Retinal pigment epithelial cell (primary cell): Measurements from ENCODE around the gene NEBL.

Experiments
- DNase-seq: peaks from one replicate; pipeline ENCODE4 v3.0.0-alpha.2; 2010; ENCODE audit warnings: low read depth
- H3K4me3 ChIP-seq: 2 replicates; pipeline ENCODE4 v1.5.1; 2011; ENCODE audit warnings: mild to moderate bottlenecking, low read length, control low read depth, moderate library complexity
- TF ChIP-seq, protein P1 (sequence below): conservative IDR thresholded peaks from 2 replicates; pipeline ENCODE4 v1.5.1; 2011; ENCODE audit warnings: low read depth, low read length, control low read depth, inconsistent platforms

The NEBL gene

DNA sequence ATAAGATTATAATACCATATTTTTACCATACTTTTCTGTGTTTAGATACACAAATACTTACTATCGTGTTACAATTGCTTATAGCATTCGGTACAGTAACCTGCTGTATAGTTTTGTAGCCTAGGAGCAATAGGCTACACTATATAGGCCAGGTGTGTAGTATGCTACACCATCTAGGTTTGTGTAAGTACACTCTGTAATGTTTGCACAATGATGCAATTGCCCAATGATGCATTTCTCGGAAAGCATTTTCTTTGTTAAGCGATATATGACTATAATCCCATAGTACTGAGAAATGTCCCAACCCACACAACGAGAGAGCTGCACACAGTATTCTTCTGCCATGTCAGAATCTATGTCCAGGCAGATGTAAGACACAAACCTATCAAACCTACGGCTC, 160.0 kb downstream of the NEBL start:
- TF ChIP-seq, protein P1, sequence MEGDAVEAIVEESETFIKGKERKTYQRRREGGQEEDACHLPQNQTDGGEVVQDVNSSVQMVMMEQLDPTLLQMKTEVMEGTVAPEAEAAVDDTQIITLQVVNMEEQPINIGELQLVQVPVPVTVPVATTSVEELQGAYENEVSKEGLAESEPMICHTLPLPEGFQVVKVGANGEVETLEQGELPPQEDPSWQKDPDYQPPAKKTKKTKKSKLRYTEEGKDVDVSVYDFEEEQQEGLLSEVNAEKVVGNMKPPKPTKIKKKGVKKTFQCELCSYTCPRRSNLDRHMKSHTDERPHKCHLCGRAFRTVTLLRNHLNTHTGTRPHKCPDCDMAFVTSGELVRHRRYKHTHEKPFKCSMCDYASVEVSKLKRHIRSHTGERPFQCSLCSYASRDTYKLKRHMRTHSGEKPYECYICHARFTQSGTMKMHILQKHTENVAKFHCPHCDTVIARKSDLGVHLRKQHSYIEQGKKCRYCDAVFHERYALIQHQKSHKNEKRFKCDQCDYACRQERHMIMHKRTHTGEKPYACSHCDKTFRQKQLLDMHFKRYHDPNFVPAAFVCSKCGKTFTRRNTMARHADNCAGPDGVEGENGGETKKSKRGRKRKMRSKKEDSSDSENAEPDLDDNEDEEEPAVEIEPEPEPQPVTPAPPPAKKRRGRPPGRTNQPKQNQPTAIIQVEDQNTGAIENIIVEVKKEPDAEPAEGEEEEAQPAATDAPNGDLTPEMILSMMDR: no peak
- DNase-seq: no peak
- H3K4me3 ChIP-seq: no peak overlapping the region
